NCI-H1092 (cell line): ENCODE data around the gene CREBBP.
A peak's percentile ranks its signal among the peaks of the same experiment; 100 is the strongest.
"Not testable (repeated sequence)": the region's sequence is repeated elsewhere in the genome, so short reads cannot be mapped to it uniquely, and the experiment has no call there.

Experiments used
- DNase-seq: peaks from one replicate; lab custom pipeline; 2025; lab: John Stamatoyannopoulos, UW

Gene CREBBP

GRCh38 chr16:3735541-3735940 lies 145.0 kb downstream of the CREBBP start:
- no peak for DNase-seq

DNA sequence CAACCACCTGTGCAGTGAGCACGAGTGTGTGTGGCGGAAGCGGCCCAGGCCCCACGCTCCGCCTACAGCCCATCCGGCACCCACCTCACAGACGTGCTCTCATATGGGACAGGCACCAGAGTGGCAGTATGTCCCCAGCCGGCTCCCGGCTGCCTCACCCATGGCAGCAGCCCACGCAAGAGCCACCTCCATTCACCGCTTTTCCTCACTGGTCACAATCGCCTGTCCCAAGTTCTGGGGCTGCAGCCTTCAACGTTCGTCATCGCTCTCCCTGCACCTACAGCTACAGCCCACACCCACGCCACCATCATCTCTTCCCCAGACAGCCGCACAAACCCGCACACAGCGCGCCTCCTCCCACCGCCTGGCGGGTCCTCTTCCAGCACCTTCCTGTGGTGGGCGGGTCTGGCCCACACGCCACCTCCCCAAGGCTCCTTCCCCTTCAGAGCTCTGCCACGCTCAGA lies 145.7 kb downstream of the CREBBP start:
- DNase-seq, result no peak

- no peak for DNase-seq
Measured at GRCh38 chr16:3734084-3734757, 146.3 kb downstream of the CREBBP start.

GRCh38 chr16:3732171-3732570 lies 148.3 kb downstream of the CREBBP start:
- DNase-seq, result no peak

DNA sequence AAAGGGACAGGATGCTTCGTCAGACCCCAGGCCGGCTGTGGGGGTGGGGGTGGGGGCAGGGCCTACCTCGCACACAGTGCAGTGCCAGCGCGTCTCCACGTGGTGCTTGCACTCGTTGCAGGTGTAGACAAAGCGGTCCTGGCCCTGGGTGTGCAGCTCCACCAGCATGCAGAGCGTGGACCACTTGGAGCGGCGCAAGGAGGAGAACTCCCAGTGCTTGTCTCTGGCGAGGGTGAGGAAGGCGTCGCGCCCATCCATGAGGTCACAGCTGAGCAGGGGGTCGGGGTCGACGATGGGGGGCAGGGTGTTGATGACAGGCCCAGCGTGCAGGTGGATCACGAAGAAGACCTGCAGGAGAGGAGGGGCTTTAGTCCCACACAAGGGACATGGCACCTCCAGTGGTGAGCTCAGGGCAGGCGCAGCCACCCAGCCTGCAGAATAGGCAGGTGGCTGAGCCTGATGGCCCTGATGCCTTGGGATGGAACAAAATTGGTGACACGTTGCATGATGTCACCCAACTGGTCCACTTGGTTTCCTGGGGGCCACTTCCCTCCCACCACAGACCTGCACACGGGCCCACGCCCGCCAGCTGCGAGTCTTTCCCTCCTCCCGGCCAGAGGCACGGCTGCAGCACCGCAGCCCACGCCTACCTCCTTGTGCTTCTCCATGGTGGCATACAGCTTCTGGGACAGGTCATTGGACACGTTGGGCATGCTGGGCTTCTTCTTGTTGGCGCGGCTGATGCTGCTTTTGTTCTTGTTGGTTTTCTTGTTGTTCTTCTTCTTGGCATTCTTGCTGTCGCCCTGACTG lies 149.2 kb downstream of the CREBBP start:
- DNase-seq, result no peak

DNA sequence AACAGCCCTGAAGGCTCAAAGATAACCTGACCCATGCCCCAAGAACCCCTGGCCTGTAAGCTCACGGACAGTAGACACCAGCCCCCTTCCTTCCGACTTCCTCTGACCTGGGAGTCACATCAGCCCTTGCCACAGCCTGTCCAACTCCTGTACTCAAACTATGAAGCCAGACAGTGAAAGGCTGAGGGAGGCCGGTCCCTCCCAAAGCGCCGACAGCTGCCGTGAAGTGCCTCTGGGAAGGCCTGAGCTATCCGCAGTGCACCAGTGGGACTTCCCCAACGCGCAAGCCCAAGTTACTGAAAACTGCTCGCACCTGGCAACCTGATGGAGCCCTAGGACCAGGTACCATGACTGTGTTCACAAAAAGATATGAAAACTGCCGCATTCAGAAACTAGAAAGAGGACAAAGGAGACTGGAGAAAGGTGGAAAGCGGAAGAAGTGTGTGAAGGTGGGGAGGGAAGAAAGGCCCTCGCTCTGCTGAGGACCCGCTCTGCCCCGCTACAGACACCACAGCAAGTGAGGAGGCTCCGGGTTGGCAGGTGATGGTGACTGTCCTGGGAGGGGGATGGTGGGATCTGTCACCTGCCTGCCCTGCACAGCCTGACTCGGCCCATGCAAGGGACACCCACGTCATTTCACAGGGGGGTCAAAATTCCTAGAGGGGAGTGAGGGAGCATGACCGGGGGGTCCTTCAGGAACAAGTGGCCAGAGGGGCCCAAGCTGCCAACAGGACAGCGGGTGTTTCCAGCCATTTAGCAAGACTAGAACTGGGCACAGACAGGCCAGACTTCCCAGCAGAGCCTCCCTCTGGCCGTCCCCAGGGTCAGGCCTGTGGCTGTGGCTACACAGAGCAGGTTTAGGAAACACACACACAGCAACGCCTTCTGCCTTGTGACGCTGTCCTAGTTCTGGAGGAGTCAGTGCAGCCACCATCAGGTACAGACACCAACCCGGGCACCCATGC lies 150.1 kb downstream of the CREBBP start:
- DNase-seq, result no peak

DNA sequence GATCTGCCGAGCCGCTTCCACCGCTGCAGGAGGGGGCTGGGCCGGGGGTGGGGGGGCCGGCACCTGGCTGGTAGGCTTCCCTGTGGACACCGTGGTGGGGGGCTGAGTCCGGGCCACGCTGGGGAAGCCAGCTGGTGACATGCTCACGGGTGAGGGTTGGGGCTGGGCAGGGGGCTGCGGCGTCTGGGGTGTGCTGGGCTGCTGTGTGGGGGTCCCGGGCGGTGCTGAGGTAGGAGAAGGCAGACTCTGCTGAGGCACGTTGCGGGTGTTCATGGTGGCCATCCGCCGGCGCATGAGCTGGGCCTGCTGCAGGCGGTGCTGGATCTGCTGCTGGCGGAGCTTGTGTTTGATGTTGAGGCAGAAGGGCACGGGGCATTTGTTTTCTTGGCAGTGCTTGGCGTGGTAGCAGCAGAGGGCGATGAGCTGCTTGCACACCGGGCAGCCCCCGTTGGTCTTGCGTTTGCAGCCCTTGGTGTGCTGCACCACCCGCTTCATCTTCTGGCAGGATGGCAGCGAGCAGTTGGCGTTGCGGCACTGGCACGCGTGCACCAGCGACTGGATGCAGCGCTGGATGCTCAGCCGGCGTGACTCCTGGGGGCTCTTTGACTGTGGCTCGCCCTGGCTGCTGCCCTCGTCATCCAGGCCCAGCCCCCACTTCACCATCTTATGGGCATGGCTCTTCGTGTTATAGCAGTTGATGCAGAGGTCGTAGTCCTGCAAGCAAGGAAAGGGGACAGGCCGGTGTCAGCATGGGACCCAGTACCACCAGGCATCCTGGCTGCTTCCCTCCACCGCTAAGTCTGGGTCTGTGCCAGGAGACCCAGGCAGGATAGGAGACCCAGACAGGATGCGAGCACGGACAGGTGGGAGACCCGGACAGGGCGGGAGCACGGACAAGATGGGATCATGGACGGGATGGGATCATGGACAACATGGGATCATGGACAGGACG lies 151.1 kb downstream of the CREBBP start:
- no peak for DNase-seq

DNA sequence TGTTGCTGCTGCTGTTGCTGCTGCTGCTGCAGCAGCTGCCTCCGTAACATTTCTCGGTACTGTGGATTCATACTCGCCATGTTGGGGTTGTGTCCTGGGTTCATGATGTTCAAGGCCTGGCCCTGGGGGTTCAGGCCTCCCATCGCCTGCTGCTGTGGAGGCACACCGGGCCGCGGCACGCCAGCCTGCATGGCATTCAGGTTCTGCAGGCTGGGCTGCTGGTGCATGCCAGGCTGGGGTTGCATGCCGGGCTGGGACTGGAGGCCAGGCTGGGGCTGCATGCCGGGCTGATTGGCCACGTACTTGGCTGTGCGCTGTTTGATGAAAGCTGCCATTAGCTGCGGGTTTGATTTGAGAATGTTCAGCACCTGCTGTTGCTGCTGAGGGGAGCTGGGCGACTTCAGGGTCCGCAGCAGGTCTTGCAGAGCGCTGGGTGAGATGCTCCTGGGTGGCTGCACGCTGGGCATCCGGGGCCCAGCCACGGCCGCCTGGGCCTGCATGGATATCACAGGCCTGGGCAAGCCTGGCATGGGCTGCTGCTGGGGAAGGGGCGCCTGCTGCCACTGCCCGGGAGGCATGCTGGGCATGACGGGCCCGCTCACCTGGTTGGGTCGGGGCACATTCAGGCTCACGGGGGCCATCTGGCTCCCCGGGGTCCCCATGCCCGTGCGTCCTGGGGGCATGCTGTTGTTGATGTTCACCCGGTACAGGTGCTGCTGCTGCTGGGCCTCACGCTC lies 151.9 kb downstream of the CREBBP start:
- no peak for DNase-seq

GRCh38 chr16:3727806-3728381 lies 152.6 kb downstream of the CREBBP start:
- no peak for DNase-seq

GRCh38 chr16:3726021-3726687 lies 154.4 kb downstream of the CREBBP start:
- DNase-seq, result no peak

GRCh38 chr16:3725276-3725675 lies 155.2 kb downstream of the CREBBP start:
- no peak for DNase-seq

DNA sequence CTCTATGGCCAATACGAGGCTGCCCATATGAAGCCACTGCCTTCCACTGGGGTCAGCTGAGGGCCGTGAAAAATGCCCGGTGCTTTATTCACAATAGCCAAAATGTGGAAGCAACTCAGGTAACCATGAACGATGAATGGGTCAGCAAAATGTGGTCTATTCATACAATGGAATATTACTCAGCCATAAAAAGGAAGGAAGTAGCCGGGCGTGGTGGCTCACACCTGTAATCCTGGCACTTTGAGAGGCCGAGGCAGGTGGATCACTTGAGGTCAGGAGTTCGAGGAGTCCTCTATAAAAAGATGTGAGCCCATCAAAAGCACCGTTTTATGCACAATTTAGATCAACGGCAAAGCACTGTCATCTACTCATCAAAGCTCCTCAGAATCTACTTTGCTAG lies 158.0 kb downstream of the CREBBP start:
- DNase-seq, result no peak

DNA sequence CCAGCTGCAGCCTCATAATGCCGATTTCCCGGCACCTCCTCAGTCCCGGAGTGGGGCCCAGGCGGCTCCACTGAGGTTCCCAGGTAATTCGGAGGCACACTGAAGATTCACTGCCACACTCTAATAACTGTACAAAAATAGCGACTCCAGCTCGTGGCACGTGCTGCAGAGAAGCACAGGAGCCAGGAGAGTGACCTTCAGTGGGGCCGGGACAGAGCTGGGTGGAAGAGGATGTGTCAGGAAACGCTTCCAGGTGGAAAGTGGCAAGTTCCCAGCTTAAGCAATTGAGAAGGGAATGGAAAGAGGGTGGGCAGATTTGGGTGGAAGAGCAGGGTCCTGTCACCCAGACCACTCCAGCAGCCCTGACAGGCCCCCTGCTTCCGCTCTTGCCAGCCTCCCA lies 160.1 kb downstream of the CREBBP start:
- DNase-seq, result no peak

DNA sequence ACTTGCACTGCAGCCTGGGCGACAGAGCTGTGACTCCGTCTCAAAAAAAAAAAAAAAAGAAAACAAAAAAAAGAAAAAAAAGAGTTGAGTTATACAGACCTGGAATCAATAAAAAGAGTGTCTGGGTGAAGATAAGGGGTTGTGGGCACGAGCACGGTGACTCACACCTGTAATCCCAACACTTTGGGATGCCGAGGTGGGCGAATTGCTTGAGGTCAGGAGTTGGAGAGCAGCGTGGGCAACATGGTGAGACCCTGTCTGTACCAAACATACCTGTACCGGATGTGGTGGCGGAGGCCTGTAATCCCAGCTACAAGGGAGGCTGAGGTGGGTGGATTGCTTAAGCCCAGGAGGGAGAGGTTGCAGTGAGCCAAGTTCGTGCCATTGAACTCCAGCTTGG lies 161.9 kb downstream of the CREBBP start:
- DNase-seq, result no peak

DNA sequence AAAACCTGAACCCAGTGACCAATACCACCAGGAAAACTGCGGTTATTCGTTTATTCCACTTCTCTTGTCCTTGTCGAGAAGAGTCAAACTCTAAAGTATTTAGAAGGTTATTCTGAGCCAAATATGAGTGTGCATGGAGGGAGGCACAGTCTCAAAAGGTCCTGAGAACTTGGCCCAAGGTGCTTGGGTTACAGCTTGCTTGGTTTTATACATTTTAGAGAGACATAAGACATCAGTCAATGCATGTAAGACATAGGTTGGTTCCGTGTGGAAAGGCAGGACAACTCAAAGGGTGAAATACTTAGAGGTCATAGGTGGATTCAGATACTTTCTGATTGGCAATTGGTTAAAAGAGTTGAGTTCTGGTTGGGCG lies 162.5 kb downstream of the CREBBP start:
- no peak for DNase-seq

DNA sequence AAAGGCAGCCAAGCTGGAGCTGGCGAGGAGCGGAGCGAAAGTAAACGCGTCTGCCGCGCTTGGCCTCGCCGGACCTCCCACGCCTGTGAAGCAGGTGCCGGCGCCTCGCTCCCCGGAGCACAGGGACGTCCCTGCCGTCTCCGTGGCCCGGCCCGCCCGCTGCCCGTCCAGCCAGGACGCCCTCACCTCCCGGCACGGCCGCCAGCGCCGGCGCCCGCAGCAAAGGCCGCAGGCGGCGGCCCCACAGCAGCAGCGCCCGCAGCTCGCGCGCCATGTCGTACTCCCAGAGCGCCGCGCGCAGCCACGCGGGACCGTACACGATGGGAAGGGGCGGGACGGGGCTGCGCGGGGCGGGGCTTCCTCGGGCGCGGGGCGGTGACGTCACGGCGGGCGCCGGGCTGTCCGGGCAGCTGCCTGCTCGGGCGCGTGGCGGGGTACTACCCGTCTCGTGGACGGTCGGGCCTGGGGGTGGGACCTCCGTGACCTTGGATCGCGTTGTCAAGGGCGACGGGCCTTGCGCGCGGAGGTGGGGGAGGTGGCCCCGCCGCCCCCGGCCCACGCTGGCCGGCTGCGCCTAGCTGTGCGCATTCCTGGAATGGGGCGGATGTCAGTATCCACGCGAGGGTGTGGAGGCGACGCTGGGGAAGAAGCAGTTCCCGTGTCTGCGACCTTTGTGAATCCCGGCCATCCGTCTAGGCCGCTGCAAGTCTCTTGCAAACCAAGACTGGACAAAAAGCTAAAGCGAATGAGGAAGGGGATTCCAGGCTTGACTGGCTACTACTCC lies 163.1 kb downstream of the CREBBP start, which contains the start of gene TRAP1:
Gene TRAP1 (minus strand): TSS at position 290 of the 784 bp plus-strand sequence. CDS start 16 bp downstream, at position 274.
- DNase-seq, result peak; percentile 78

- DNase-seq, result peak; percentile 21
Measured at GRCh38 chr16:3716831-3717234, 163.7 kb downstream of the CREBBP start.

DNA sequence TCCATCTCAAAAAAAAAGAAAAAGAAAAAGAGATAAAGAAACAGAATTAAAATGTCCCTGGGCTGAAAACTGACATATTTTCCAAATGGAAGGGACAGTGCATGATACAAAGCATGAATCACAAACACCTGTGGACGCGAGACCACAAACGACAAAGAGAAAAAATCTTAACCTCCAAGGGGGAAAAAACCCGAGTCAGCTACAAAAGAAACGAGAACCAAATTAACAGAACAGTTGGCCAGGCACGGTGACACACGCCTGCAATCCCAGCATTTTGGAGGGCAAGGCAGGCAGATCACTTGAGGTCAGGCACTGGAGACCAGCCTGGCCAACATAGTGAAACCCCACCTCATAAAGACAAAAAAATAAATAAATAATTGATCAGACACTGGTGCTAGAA lies 165.1 kb downstream of the CREBBP start:
- DNase-seq, result no peak

GRCh38 chr16:3714378-3714777 lies 166.1 kb downstream of the CREBBP start:
- DNase-seq, result not testable (repeated sequence)
